ENCODE measurements around the gene ANKRD33B.
A peak's percentile ranks its signal among the peaks of the same experiment; 100 is the strongest.
"Not testable (repeated sequence)": the region's sequence is repeated elsewhere in the genome, so short reads cannot be mapped to it uniquely, and the experiment has no call there.

The ANKRD33B gene

GRCh38 chr5:10607023-10607665 is 43.3 kb downstream of the ANKRD33B start:
- Histone ChIP-seq H3K27ac (ENCODE audit: low read length) (peak overlapping the region; percentile 42; the same call in 1 of the 2 replicates), H2AFZ (ENCODE audit: low read depth, low read length) (no peak overlapping the region), H3K4me2 (ENCODE audit: insufficient read depth, low read length) (no peak overlapping the region), H3K79me2 (ENCODE audit: insufficient read depth, low read length) (peaks cover 76% of the 10 kb centered on the region), H3K36me3 (ENCODE audit: insufficient read depth, low read length) (peaks cover 9% of the 10 kb centered on the region; the same call in 1 of the 2 replicates), H3K4me1 (ENCODE audit: insufficient read depth, low read length) (peaks cover under 1% of the 10 kb centered on the region; the same call in 1 of the 2 replicates), H3K9me3 (ENCODE audit: insufficient read depth, low read length, severe bottlenecking) (no peaks in the 10 kb centered on the region), H3K27me3 (ENCODE audit: insufficient read depth, low read length, poor library complexity) (no peaks in the 10 kb centered on the region), H3K9ac (ENCODE audit: low read depth, low read length) (no peak overlapping the region), H3K4me3 (ENCODE audit: low read depth in 1 of 2, low read length in 2 of 2) (no peak overlapping the region), H4K20me1 (ENCODE audit: insufficient read depth, low read length) (peaks cover 14% of the 10 kb centered on the region; the same call in 1 of the 2 replicates)
- ATAC-seq (ENCODE audit: insufficient read depth, low read depth), result peak; percentile 54; the same call in 2 of the 3 replicates
- no peak for DNase-seq
- TF ChIP-seq EZH2 (IDR thresholded peaks at IDR 0.05; ENCODE audit: borderline replicate concordance, low read depth, low read length, severe bottlenecking) (no peak), CTCF (IDR thresholded peaks at IDR 0.05; ENCODE audit: borderline replicate concordance, extremely low read depth, low read length, poor library complexity, severe bottlenecking) (no peak)

GRCh38 chr5:10607666-10608073 is 43.8 kb downstream of the ANKRD33B start:
- no peak; the same call in 2 of the 3 replicates for ATAC-seq (ENCODE audit: insufficient read depth, low read depth)
- no peak for DNase-seq
- Histone ChIP-seq H4K20me1 (ENCODE audit: insufficient read depth, low read length) (peaks cover 17% of the 10 kb centered on the region; the same call in 1 of the 2 replicates), H3K27ac (ENCODE audit: low read length) (peak overlapping the region; percentile 42; the same call in 1 of the 2 replicates), H3K4me3 (ENCODE audit: low read depth in 1 of 2, low read length in 2 of 2) (no peak overlapping the region), H3K27me3 (ENCODE audit: insufficient read depth, low read length, poor library complexity) (no peaks in the 10 kb centered on the region), H3K4me1 (ENCODE audit: insufficient read depth, low read length) (no peaks in the 10 kb centered on the region), H3K36me3 (ENCODE audit: insufficient read depth, low read length) (peaks cover 9% of the 10 kb centered on the region; the same call in 1 of the 2 replicates), H3K9ac (ENCODE audit: low read depth, low read length) (no peak overlapping the region), H3K9me3 (ENCODE audit: insufficient read depth, low read length, severe bottlenecking) (no peaks in the 10 kb centered on the region), H2AFZ (ENCODE audit: low read depth, low read length) (no peak overlapping the region), H3K79me2 (ENCODE audit: insufficient read depth, low read length) (peaks cover 76% of the 10 kb centered on the region), H3K4me2 (ENCODE audit: insufficient read depth, low read length) (no peak overlapping the region)
- TF ChIP-seq CTCF (IDR thresholded peaks at IDR 0.05; ENCODE audit: borderline replicate concordance, extremely low read depth, low read length, poor library complexity, severe bottlenecking) (no peak), EZH2 (IDR thresholded peaks at IDR 0.05; ENCODE audit: borderline replicate concordance, low read depth, low read length, severe bottlenecking) (no peak)

GRCh38 chr5:10608081-10608480 is 44.2 kb downstream of the ANKRD33B start:
- not testable (repeated sequence) for H3K9me3 ChIP-seq (ENCODE audit: insufficient read depth, low read length, severe bottlenecking); H2AFZ ChIP-seq (ENCODE audit: low read depth, low read length); ATAC-seq (ENCODE audit: insufficient read depth, low read depth); DNase-seq; H3K9ac ChIP-seq (ENCODE audit: low read depth, low read length); H3K27ac ChIP-seq (ENCODE audit: low read length); H3K4me2 ChIP-seq (ENCODE audit: insufficient read depth, low read length); H3K4me3 ChIP-seq (ENCODE audit: low read depth in 1 of 2, low read length in 2 of 2); H3K4me1 ChIP-seq (ENCODE audit: insufficient read depth, low read length); H3K27me3 ChIP-seq (ENCODE audit: insufficient read depth, low read length, poor library complexity); H3K36me3 ChIP-seq (ENCODE audit: insufficient read depth, low read length)
- peaks cover 76% of the 10 kb centered on the region for H3K79me2 ChIP-seq (ENCODE audit: insufficient read depth, low read length)
- peaks cover 17% of the 10 kb centered on the region; the same call in 1 of the 2 replicates for H4K20me1 ChIP-seq (ENCODE audit: insufficient read depth, low read length)

GRCh38 chr5:10610058-10610457 is 46.2 kb downstream of the ANKRD33B start:
- H3K27ac ChIP-seq (ENCODE audit: low read length), result no peak overlapping the region
- H3K4me1 ChIP-seq (ENCODE audit: insufficient read depth, low read length), result no peaks in the 10 kb centered on the region
- TF ChIP-seq CTCF (IDR thresholded peaks at IDR 0.05; ENCODE audit: borderline replicate concordance, extremely low read depth, low read length, poor library complexity, severe bottlenecking), result no peak
- TF ChIP-seq EZH2 (IDR thresholded peaks at IDR 0.05; ENCODE audit: borderline replicate concordance, low read depth, low read length, severe bottlenecking), result no peak
- H4K20me1 ChIP-seq (ENCODE audit: insufficient read depth, low read length), result peaks cover 19% of the 10 kb centered on the region; the same call in 1 of the 2 replicates
- H3K79me2 ChIP-seq (ENCODE audit: insufficient read depth, low read length), result peaks cover 82% of the 10 kb centered on the region
- no peaks in the 10 kb centered on the region for H3K9me3 ChIP-seq (ENCODE audit: insufficient read depth, low read length, severe bottlenecking)
- H2AFZ ChIP-seq (ENCODE audit: low read depth, low read length), result no peak overlapping the region
- DNase-seq, result no peak
- peaks cover 9% of the 10 kb centered on the region; the same call in 1 of the 2 replicates for H3K36me3 ChIP-seq (ENCODE audit: insufficient read depth, low read length)
- H3K4me2 ChIP-seq (ENCODE audit: insufficient read depth, low read length), result no peak overlapping the region
- H3K4me3 ChIP-seq (ENCODE audit: low read depth in 1 of 2, low read length in 2 of 2), result no peak overlapping the region
- H3K9ac ChIP-seq (ENCODE audit: low read depth, low read length), result no peak overlapping the region
- ATAC-seq (ENCODE audit: insufficient read depth, low read depth), result no peak
- no peaks in the 10 kb centered on the region for H3K27me3 ChIP-seq (ENCODE audit: insufficient read depth, low read length, poor library complexity)

All from DND-41 (cell line).